ENCODE results near the gene TMEM131L.
"Not testable (repeated sequence)": the region's sequence is repeated elsewhere in the genome, so short reads cannot be mapped to it uniquely, and the experiment has no call there.

TMEM131L gene

DNA sequence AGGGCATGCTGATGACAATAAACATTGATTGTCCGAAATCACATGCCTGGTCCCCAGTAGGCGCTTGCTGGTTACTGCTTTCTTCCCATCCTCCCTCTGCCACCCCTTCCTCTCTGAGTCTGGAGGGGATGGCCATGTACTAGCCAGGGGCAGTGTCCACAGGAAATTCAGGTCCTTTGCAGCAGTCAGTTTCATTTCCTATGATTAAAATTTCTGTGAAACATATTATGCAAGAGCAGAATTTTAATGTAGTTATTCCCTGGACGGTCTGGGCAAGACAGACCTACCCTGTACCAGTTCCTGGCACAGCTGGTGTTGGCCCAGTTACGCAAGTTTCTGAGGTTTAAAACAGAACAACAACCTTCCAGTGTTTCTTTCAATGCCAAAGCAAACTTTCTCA, 189.8 kb downstream of the TMEM131L start:
- no peak for TF ChIP-seq CTCF (IDR thresholded peaks at IDR 0.05; ENCODE audit: low read depth, low read length)
- no peak overlapping the region for H3K4me3 ChIP-seq (ENCODE audit: low read depth, low read length)

GRCh38 chr4:153661215-153661822, 195.2 kb downstream of the TMEM131L start:
- no peak overlapping the region for H3K4me3 ChIP-seq (ENCODE audit: low read depth, low read length)
- TF ChIP-seq CTCF (IDR thresholded peaks at IDR 0.05; ENCODE audit: low read depth, low read length): no peak

- no peak for TF ChIP-seq CTCF (IDR thresholded peaks at IDR 0.05; ENCODE audit: low read depth, low read length)
- no peak overlapping the region for H3K4me3 ChIP-seq (ENCODE audit: low read depth, low read length)
Observed at GRCh38 chr4:153661908-153662307, 195.7 kb downstream of the TMEM131L start.

- no peak for TF ChIP-seq CTCF (IDR thresholded peaks at IDR 0.05; ENCODE audit: low read depth, low read length)
- H3K4me3 ChIP-seq (ENCODE audit: low read depth, low read length): no peak overlapping the region
Observed at GRCh38 chr4:153663667-153664066, 197.5 kb downstream of the TMEM131L start.

DNA sequence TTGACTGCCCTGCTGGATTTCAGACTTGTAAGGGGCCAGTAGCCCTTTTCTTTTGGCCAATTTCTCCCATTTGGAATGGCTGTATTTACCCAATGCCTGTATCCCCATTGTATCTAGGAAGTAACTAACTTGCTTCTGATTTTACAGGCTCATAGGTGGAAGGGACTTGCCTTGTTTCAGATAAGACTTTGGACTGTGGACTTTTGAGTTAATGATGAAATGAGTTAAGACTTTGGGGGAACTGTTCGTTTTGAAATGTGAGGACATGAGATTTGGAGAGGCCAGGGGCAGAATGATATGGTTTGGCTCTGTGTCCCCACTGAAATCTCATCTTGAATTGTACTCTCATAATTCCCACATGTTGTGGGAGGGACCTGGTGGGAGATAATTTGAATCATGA, 200.3 kb downstream of the TMEM131L start:
- H3K4me3 ChIP-seq (ENCODE audit: low read depth, low read length): not testable (repeated sequence)

DNA sequence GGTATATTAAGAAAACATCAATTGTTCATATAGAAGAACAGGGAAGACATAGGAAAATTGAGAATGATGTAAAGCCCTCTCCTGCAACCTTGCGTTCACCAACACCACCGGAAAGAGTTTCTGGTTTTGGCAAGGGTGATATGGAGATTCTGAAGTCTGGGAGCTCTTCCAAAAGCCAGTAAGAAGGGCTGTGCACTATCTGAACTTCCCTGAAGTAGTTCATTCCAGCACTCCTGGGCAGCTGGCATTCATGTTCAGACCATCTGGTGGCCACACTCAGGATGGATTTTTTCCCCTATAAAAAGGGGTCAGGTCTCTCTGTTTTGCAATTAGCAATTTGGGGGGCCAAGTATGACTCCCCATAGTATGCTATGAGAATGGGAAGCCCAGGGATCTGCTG, 202.5 kb downstream of the TMEM131L start:
- H3K4me3 ChIP-seq (ENCODE audit: low read depth, low read length): no peak overlapping the region
- TF ChIP-seq CTCF (IDR thresholded peaks at IDR 0.05; ENCODE audit: low read depth, low read length): no peak

DNA sequence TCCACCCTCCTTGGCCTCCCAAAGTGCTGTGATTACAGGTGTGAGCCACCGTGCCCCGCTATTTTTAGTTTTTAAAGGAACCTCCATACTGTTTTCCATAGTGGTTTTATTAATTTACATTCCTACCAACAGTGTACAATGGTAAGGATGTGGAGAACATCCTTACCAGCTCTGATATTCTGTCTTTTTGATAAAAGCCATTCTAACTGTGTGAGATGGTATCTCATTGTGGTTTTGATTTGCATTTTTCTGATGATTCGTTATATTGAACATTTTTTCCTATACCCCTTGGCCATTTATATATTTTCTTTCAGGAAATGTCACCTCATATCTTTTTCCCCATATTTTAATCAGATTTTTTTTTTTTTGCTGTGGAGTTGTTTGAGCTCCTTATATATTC, 203.7 kb downstream of the TMEM131L start:
- no peak for TF ChIP-seq CTCF (IDR thresholded peaks at IDR 0.05; ENCODE audit: low read depth, low read length)
- H3K4me3 ChIP-seq (ENCODE audit: low read depth, low read length): no peak overlapping the region

DNA sequence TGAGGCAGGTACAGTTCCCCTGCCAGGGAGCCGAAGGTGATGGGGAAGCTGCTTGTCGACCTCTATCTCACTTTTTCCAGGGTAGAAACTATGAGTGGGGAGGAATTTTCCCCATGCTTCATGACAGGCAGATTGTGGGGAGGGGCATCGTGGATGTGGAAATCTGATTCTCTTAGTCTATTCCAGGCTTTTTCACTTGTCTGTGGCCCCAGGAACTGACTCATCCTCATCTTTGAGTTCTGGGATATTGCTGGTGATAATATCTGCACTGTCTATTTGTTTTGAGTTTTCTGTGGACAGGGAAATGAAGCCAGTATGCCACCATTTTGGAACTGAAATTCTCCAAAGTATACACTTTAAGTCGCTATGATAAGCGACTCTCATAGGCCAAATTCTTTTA, 210.3 kb downstream of the TMEM131L start:
- no peak for TF ChIP-seq CTCF (IDR thresholded peaks at IDR 0.05; ENCODE audit: low read depth, low read length)
- H3K4me3 ChIP-seq (ENCODE audit: low read depth, low read length): no peak overlapping the region
